Thymus (tissue), 14 donors: Measurements from ENCODE around the gene TBCCD1. TPM values are rescaled to one million over a fixed set of nuclear protein-coding genes. Genes with fewer than 3 reads are reported as not detected.

Experiments used
- DNase-seq, 9 donors: peaks; one replicate each; pipeline ENCODE4 v3.0.0-alpha.2; 2013; ENCODE audit warnings: low spot score in 9 of 9, low read depth in 6 of 9, missing footprints in 1 of 9
- H3K27ac ChIP-seq, 2 donors: one replicate each; pipeline ENCODE4 v1.5.1; 2013; ENCODE audit warnings: control low read depth in 1 of 2, low read depth in 1 of 2, low read length in 1 of 2, mild to moderate bottlenecking in 1 of 2, moderate library complexity in 1 of 2
- H3K27me3 ChIP-seq, 2 donors: one replicate each; pipeline ENCODE4 v1.5.1; 2013; ENCODE audit warnings: low read length in 1 of 2; ENCODE audit not compliant: control insufficient read depth in 2 of 2, insufficient read depth in 1 of 2
- H3K36me3 ChIP-seq, 2 donors: one replicate each; pipeline ENCODE4 v1.5.1; 2013; ENCODE audit warnings: low read length in 1 of 2, mild to moderate bottlenecking in 1 of 2, moderate library complexity in 1 of 2; ENCODE audit not compliant: control insufficient read depth in 2 of 2, insufficient read depth in 2 of 2
- H3K4me1 ChIP-seq, 2 donors: one replicate each; pipeline ENCODE4 v1.5.1; 2013; ENCODE audit warnings: low read length in 2 of 2; ENCODE audit not compliant: control insufficient read depth in 2 of 2, insufficient read depth in 2 of 2
- H3K4me3 ChIP-seq, 2 donors: one replicate each; pipeline ENCODE4 v1.5.1; 2013; ENCODE audit warnings: low read length in 2 of 2, control low read depth in 1 of 2, mild to moderate bottlenecking in 1 of 2
- H3K9me3 ChIP-seq, 2 donors: one replicate each; pipeline ENCODE4 v1.5.1; 2013; ENCODE audit warnings: low read length in 1 of 2, mild to moderate bottlenecking in 1 of 2; ENCODE audit not compliant: control insufficient read depth in 2 of 2, insufficient read depth in 1 of 2
- WGBS: extraction: QIAGEN DNeasy Blood & Tissue Kit; methylation state at CpG from one replicate; pipeline ENCODE4 v1.1.7; 2013; 5-methylcytosine and 5-hydroxymethylcytosine counted together
- long read RNA-seq, 10 donors: transcript quantifications; one replicate each; lab custom pipeline, GENCODE V29; 2026
- polyA plus RNA-seq: library from polyadenylated mRNA; stranded (reverse); fragments of 200-250 nt; gene quantifications from one replicate; pipeline ENCODE4 v1.2.3, GENCODE V29; 2013
- total RNA-seq: library from RNA; stranded (reverse); fragments of 120-200 nt; gene quantifications from one replicate; pipeline ENCODE4 v1.2.4, GENCODE V29; 2013
- donor health status: healthy.

TBCCD1 gene
- total RNA-seq (14.2 TPM), polyA plus RNA-seq (7.3 TPM)
- long read RNA-seq, donor 1, partial matches to known transcripts: 0 of 1 reads
- long read RNA-seq, donor 1, other reads (novel, unspliced or antisense): 0 of 1 reads
- long read RNA-seq, donor 2: 0 reads
- long read RNA-seq, donor 3, transcript TBCCD1-201 (8 exons, 2,441 nt): major isoform, 6 of 6 reads
- long read RNA-seq, donor 3, partial matches to known transcripts: 0 of 6 reads
- long read RNA-seq, donor 3, other reads (novel, unspliced or antisense): 0 of 6 reads
- long read RNA-seq, donor 4, partial matches to known transcripts: 0 of 1 reads
- long read RNA-seq, donor 4, other reads (novel, unspliced or antisense): 0 of 1 reads
- long read RNA-seq, donor 5, partial matches to known transcripts: 0 of 5 reads
- long read RNA-seq, donor 5, other reads (novel, unspliced or antisense): 0 of 5 reads
- long read RNA-seq, donor 6, transcript TBCCD1-201 (8 exons, 2,441 nt): major isoform, 5 of 5 reads
- long read RNA-seq, donor 6, partial matches to known transcripts: 0 of 5 reads
- long read RNA-seq, donor 6, other reads (novel, unspliced or antisense): 0 of 5 reads
- long read RNA-seq, donor 7, transcript TBCCD1-201 (8 exons, 2,441 nt): major isoform, 8 of 8 reads
- long read RNA-seq, donor 7, partial matches to known transcripts: 0 of 8 reads
- long read RNA-seq, donor 7, other reads (novel, unspliced or antisense): 0 of 8 reads
- long read RNA-seq, donor 8: 0 reads
- long read RNA-seq, donor 9, partial matches to known transcripts: 0 of 2 reads
- long read RNA-seq, donor 9, other reads (novel, unspliced or antisense): 0 of 2 reads
- long read RNA-seq, donor 10, partial matches to known transcripts: 0 of 2 reads
- long read RNA-seq, donor 10, other reads (novel, unspliced or antisense): 0 of 2 reads

GRCh38 chr3:186567072-186567921 is at the start of gene TBCCD1:
Gene TBCCD1, minus strand, starts transcription at chr3:186567339. Its CDS starts 3,010 bp downstream, at chr3:186564329.
- Histone ChIP-seq H3K4me3 (peak within 1 kb of the TSS; percentile 93 to 97), H3K4me1 (peaks cover 19 to 28% of the 10 kb centered on the region in 2 donors), H3K36me3 (peaks cover 0 to 2% of the 10 kb centered on the region in 2 donors), H3K27ac (peak within 1 kb of the TSS; percentile 85 to 96), H3K27me3 (no peaks in the 10 kb centered on the region), H3K9me3 (no peaks in the 10 kb centered on the region)
- DNase-seq: peak; percentile 79 to 96 (median 93)
- under 1% methylated on average over 66 of the region's 66 CpGs for WGBS

- no peaks in the 10 kb centered on the region for H3K36me3 ChIP-seq
- H3K9me3 ChIP-seq: peaks cover 0 to 5% of the 10 kb centered on the region in 2 donors
- peaks cover 2 to 13% of the 10 kb centered on the region in 2 donors for H3K4me1 ChIP-seq
- no peak overlapping the region for H3K4me3 ChIP-seq
- no peak overlapping the region for H3K27ac ChIP-seq
- DNase-seq: no peak
- peaks cover 4 to 44% of the 10 kb centered on the region in 2 donors for H3K27me3 ChIP-seq
- 97% methylated on average over 8 of the region's 8 CpGs for WGBS
Measured at GRCh38 chr3:186616299-186616617, 49.1 kb upstream of the TBCCD1 start.

GRCh38 chr3:186614597-186615483 is 47.7 kb upstream of the TBCCD1 start:
- Histone ChIP-seq H3K36me3 (no peaks in the 10 kb centered on the region), H3K9me3 (peaks cover 0 to 5% of the 10 kb centered on the region in 2 donors), H3K4me1 (peaks cover 2 to 13% of the 10 kb centered on the region in 2 donors), H3K27me3 (peaks cover 4 to 41% of the 10 kb centered on the region in 2 donors), H3K4me3 (no peak overlapping the region), H3K27ac (no peak overlapping the region)
- WGBS: 33% methylated on average over 16 of the region's 16 CpGs
- DNase-seq: peak; percentile 54 to 88 (median 70)

GRCh38 chr3:186614266-186614596 is 47.1 kb upstream of the TBCCD1 start:
- peaks cover 4 to 41% of the 10 kb centered on the region in 2 donors for H3K27me3 ChIP-seq
- H3K36me3 ChIP-seq: no peaks in the 10 kb centered on the region
- peaks cover 2 to 13% of the 10 kb centered on the region in 2 donors for H3K4me1 ChIP-seq
- 40% methylated on average over 6 of the region's 6 CpGs for WGBS
- no peak overlapping the region for H3K4me3 ChIP-seq
- no peak overlapping the region for H3K27ac ChIP-seq
- DNase-seq: no peak
- H3K9me3 ChIP-seq: peaks cover 0 to 5% of the 10 kb centered on the region in 2 donors

GRCh38 chr3:186613637-186614265 is 46.6 kb upstream of the TBCCD1 start:
- no peak for DNase-seq
- Histone ChIP-seq H3K4me3 (no peak overlapping the region), H3K27me3 (peaks cover 4 to 40% of the 10 kb centered on the region in 2 donors), H3K9me3 (peaks cover 0 to 5% of the 10 kb centered on the region in 2 donors), H3K27ac (no peak overlapping the region), H3K4me1 (peaks cover 2 to 13% of the 10 kb centered on the region in 2 donors), H3K36me3 (no peaks in the 10 kb centered on the region)
- WGBS: 62% methylated on average over 4 of the region's 4 CpGs

GRCh38 chr3:186612721-186613636 is 45.8 kb upstream of the TBCCD1 start, which contains the start of gene AHSG:
Gene AHSG, plus strand, starts transcription at chr3:186613060. Its CDS starts 82 bp downstream, at chr3:186613142.
- WGBS: 96% methylated on average over 7 of the region's 7 CpGs
- no peak within 1 kb of the TSS for H3K4me3 ChIP-seq
- peaks cover 0 to 5% of the 10 kb centered on the region in 2 donors for H3K9me3 ChIP-seq
- no peaks in the 10 kb centered on the region for H3K36me3 ChIP-seq
- no peak for DNase-seq
- H3K27ac ChIP-seq: no peak within 1 kb of the TSS
- peaks cover 2 to 13% of the 10 kb centered on the region in 2 donors for H3K4me1 ChIP-seq
- peaks cover 0 to 32% of the 10 kb centered on the region in 2 donors for H3K27me3 ChIP-seq

- H3K27ac ChIP-seq: no peak overlapping the region
- 88% methylated on average over 5 of the region's 5 CpGs for WGBS
- H3K36me3 ChIP-seq: no peaks in the 10 kb centered on the region
- no peak for DNase-seq
- peaks cover 0 to 23% of the 10 kb centered on the region in 2 donors for H3K27me3 ChIP-seq
- H3K4me1 ChIP-seq: peaks cover 2 to 10% of the 10 kb centered on the region in 2 donors
- peaks cover 0 to 5% of the 10 kb centered on the region in 2 donors for H3K9me3 ChIP-seq
- no peak overlapping the region for H3K4me3 ChIP-seq
Measured at GRCh38 chr3:186612065-186612464, 44.9 kb upstream of the TBCCD1 start.
